ENCODE measurements around the gene GDPD5. TPM values are rescaled to one million over a fixed set of nuclear protein-coding genes. Genes with fewer than 3 reads are reported as not detected.

Gene GDPD5
- total RNA-seq, 2 donors from 2014 or later, result 26.8 to 54.2 TPM

DNA sequence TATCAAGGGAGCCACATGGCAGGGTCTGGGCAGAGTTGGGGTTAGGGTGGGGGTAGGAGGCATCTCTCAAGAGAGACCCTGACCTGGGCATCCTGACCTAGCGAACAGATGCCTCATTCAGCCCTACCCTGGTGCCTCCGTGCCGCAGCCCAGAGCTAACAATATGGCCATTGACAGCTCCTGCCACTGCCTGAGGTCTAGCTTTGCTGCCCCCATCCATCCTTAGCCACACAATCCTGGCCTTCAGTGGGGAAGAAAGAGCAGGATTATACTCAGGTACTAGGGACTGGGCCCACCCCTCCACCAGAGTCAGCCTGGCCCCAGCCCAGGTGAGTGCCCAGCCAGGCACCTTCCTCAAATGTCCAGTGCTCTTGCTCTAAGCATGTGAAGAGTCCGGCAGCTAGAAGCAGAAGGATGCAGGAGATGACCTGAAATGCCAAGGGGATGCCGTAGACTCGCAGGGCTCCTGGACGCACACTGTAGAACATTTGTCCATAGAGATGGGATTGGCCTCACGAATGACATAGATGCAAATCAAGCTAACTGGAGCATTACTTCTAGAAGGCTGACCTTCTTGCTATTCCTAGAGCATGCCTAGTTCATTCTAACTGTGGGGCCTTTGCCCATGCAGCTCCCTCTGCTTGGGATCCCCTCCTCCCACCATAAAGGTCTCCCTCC is 23.0 kb upstream of the GDPD5 start:
- Mint-ChIP-seq H3K4me1 (no peaks in the 10 kb centered on the region), H3K27me3 (no peaks in the 10 kb centered on the region), H3K27ac (peak overlapping the region; percentile 72), H3K36me3 (ENCODE audit: low read depth) (no peaks in the 10 kb centered on the region), H3K4me3 (no peak overlapping the region), H3K9me3 (no peaks in the 10 kb centered on the region)
- ATAC-seq (replicated peaks), result no peak

DNA sequence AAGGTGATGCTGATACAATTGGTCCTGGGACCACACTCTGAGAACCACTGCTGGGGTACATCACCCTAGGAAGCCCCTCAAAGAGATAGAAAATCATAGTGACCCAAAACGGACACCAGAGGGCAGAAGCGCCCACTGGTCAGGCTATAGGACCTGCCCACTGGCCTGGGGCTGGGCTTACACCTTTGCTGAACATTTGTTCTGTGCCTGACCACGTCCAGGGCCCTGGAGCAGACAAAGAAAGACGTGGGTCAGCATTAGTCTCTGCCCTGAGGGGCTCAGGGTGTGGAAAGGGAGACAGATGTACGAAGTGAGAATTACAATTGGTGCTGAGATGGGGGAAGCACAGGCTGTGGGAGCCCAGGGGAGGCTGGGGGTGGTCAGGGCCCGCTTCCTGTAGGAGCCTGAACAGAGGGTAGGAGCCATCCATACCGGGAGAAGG is 21.9 kb upstream of the GDPD5 start:
- peak; percentile 67 for ATAC-seq (replicated peaks)
- H3K27ac Mint-ChIP-seq, result peak overlapping the region; percentile 48

DNA sequence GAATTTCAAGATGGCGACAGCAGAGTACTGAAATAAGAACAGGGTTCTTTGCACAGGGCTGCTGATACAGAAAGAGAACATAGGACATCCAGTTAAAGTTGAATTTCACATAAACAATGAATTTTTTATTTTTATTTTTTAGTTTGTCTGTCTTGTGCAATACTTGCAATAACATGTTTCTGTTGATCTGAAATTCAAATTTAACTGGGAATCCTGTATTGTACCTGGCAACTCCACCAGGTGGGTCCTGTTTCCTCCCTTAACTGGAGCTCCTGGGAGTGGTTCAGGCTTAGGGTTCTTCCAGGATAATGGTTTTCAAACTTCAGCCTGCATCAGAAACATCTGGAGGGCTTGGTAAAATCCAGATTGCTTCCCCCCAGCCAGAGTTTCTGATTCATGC is 21.4 kb upstream of the GDPD5 start:
- Mint-ChIP-seq H3K4me1 (no peaks in the 10 kb centered on the region), H3K9me3 (no peaks in the 10 kb centered on the region), H3K4me3 (no peak overlapping the region), H3K27ac (no peak overlapping the region), H3K27me3 (no peaks in the 10 kb centered on the region), H3K36me3 (ENCODE audit: low read depth) (no peaks in the 10 kb centered on the region)
- ATAC-seq (replicated peaks), result no peak

More for the DNA sequence above, 21.9 kb upstream of the GDPD5 start:
- H3K27me3 Mint-ChIP-seq, result no peaks in the 10 kb centered on the region
- H3K4me3 Mint-ChIP-seq, result no peak overlapping the region
- H3K9me3 Mint-ChIP-seq, result no peaks in the 10 kb centered on the region
- H3K4me1 Mint-ChIP-seq, result no peaks in the 10 kb centered on the region
- H3K36me3 Mint-ChIP-seq (ENCODE audit: low read depth), result no peaks in the 10 kb centered on the region

DNA sequence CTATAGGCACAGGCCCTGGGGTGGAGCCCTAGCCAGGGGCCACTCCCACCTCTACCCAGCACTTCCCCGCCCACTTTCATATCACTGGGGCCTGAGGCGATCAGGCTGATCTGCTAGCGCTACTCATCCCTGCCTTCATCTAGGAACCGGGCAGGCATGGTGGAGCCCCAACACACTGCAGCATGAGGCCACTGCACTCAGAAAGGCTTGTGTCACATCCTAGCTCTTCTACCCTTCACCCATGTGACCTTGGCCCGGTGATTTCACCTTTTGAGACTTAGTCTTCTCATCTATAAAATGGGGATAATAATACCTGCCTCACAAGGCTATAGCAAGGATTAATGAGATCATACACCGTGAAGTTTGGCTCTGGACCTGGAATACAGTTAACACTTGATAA is 18.1 kb upstream of the GDPD5 start:
- peak; percentile 28 for ATAC-seq (replicated peaks)
- Mint-ChIP-seq H3K27me3 (no peaks in the 10 kb centered on the region), H3K9me3 (no peaks in the 10 kb centered on the region), H3K27ac (no peak overlapping the region), H3K4me3 (no peak overlapping the region), H3K4me1 (no peaks in the 10 kb centered on the region), H3K36me3 (ENCODE audit: low read depth) (no peaks in the 10 kb centered on the region)

GRCh38 chr11:75542088-75542438 is 16.3 kb upstream of the GDPD5 start:
- Mint-ChIP-seq H3K4me1 (peaks cover 16% of the 10 kb centered on the region), H3K4me3 (no peak overlapping the region), H3K9me3 (no peaks in the 10 kb centered on the region), H3K36me3 (ENCODE audit: low read depth) (no peaks in the 10 kb centered on the region), H3K27ac (peak overlapping the region; percentile 46), H3K27me3 (no peaks in the 10 kb centered on the region)
- no peak for ATAC-seq (replicated peaks)

DNA sequence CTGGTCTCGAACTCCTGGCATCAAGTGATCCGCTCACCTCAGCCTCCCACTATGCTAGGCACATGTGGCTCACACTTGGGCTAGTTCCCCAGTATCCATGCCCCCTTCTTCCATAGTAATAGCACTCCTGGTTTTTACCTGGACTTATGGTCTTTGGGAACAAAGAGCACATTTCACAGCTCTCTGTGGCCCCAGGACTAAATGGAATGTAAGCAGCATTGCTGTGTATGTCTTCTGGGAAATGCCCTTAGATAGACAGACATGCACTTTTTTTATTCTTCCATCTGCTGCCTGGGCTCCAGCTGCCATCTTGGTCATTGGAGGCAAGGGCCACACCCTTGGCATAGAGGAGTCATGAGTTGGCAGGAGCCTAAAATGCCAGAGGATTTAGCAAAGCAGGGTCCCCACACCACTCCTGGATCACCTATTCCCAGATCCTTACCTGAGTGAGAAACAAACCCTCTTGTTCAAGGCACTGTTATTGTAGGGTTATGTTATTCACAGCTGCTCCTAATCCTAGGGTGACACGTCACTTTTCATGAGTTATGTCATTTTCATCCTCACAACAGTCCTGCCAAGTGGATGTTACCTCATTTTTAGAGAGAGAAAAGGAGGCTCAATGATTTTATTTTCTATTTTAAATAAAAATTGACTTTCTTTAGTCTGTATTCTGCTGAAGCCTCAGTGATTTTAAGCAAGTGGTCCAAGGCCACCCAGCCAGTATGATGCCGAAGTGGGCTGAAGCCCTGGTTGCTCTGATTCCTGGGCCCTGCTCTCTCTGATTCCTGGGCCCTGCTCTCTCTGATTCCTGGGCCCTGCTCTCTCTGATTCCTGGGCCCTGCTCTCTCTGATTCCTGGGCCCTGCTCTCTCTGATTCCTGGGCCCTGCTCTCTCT is 15.7 kb upstream of the GDPD5 start:
- no peaks in the 10 kb centered on the region for H3K9me3 Mint-ChIP-seq
- H3K27ac Mint-ChIP-seq, result peak overlapping the region; percentile 46
- no peaks in the 10 kb centered on the region for H3K36me3 Mint-ChIP-seq (ENCODE audit: low read depth)
- H3K4me1 Mint-ChIP-seq, result peaks cover 23% of the 10 kb centered on the region
- H3K4me3 Mint-ChIP-seq, result no peak overlapping the region
- no peak for ATAC-seq (replicated peaks)
- H3K27me3 Mint-ChIP-seq, result no peaks in the 10 kb centered on the region

GRCh38 chr11:75539459-75540334 is 14.0 kb upstream of the GDPD5 start:
- Mint-ChIP-seq H3K4me1 (peaks cover 25% of the 10 kb centered on the region), H3K36me3 (ENCODE audit: low read depth) (no peaks in the 10 kb centered on the region), H3K27me3 (no peaks in the 10 kb centered on the region), H3K9me3 (no peaks in the 10 kb centered on the region), H3K4me3 (no peak overlapping the region), H3K27ac (peak overlapping the region; percentile 41)
- no peak for ATAC-seq (replicated peaks)

DNA sequence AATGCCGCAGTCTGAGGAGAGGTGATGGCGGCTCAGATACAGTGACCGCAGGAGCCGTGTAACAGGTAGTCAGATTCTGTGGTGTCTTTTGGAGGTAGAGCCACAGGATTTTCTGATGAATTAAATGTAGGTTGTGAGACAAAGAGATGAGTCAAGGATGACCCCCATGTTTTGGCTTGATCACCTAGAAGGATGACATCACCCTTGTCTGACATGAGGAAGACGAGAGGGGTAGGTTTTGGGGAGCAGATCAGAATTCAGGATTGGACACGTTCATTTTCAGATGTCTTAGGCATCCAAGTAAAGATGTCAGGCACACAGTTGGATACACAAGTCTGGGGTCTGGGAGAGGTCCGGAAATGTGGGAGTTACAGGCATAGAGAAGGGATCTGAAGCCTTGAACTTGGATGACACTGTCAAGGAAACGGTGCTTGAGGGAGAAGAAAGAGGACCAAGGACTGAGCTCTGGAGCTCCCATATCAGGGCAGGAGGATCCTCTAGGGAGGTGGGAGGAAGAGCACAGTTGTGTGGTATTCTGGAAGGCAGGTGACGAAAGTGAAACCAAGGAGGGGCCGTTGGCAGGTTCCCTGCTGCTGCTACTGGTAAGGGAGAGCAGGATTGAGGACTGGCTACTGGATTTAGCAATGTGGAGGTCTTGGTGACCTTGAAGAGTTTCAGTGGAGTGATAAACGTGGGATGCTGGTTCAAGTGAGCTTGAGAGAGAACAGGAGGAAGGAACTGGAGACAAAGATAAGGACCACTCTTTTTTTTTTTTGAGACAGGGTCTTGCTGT is 12.6 kb upstream of the GDPD5 start:
- H3K27ac Mint-ChIP-seq, result peak overlapping the region; percentile 32
- H3K4me3 Mint-ChIP-seq, result peak overlapping the region; percentile 62
- no peaks in the 10 kb centered on the region for H3K36me3 Mint-ChIP-seq (ENCODE audit: low read depth)
- no peaks in the 10 kb centered on the region for H3K27me3 Mint-ChIP-seq
- H3K9me3 Mint-ChIP-seq, result no peaks in the 10 kb centered on the region
- H3K4me1 Mint-ChIP-seq, result peaks cover 25% of the 10 kb centered on the region
- peak; percentile 18 for ATAC-seq (replicated peaks)

DNA sequence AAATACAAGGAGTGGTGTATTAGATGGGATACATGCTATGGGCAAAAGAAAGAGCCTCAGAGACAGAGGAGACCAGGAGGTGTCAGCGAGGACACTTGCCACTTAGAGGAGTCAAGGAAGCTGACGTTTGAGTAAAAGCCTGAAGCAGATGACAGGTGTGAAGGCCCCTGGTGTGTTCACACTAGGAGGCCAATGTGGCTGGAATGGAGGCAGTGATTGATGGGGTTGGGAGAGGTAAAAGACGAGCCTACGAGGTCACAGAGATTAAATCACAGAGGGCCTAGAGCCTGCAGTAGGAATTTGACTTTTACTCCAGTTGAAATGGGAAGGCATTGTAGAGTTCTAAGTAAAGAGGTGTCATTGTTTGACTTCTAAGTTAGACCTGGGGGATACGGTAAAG is 12.0 kb upstream of the GDPD5 start:
- no peak for ATAC-seq (replicated peaks)
- Mint-ChIP-seq H3K4me3 (peak overlapping the region; percentile 62), H3K27ac (peak overlapping the region; percentile 32), H3K9me3 (no peaks in the 10 kb centered on the region), H3K4me1 (peaks cover 25% of the 10 kb centered on the region), H3K27me3 (no peaks in the 10 kb centered on the region), H3K36me3 (ENCODE audit: low read depth) (no peaks in the 10 kb centered on the region)

DNA sequence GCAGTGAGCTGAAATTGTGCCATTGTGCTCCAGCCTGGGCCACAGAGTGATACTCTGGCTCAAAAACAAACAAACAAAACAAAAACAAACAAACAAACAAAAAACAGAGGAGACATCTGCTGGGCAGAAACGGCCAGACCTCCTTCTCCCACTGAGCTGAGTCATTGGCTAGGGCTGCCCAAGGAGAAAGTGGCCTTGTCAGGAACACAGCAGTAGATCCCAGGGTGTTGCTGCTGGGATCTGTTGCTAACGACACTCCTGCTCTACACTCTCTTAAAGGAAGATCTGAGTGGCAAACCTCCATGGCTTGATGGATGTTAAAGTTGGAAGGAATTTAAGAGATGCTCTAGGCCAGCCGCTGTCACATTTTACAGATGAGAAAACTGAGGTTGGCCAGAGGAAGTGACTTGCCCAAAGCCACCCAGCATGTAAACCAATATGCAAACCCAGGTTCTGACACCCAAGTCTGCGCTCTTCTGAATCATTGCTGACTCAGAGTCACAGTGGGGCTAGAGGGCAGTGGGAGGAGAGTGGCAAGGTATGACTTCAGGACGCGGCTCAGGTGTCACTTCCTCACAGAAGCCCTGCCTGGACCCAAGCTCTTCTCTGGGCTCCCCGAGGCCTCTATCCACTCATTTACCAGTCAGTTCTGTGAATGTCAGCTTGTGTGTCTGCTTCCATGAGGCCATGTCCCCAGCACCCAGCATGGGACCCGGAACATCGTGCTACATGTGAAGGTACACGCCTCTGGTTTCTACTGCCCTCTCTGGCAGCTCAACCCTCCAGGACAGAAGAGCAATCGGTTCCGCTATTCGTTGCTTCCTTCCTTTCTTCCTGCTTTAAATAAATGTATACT is 11.3 kb upstream of the GDPD5 start:
- Mint-ChIP-seq H3K36me3 (ENCODE audit: low read depth) (no peaks in the 10 kb centered on the region), H3K9me3 (no peaks in the 10 kb centered on the region), H3K27ac (peak overlapping the region; percentile 32), H3K27me3 (no peaks in the 10 kb centered on the region), H3K4me3 (peak overlapping the region; percentile 62), H3K4me1 (peaks cover 30% of the 10 kb centered on the region)
- ATAC-seq (replicated peaks), result peak; percentile 98

DNA sequence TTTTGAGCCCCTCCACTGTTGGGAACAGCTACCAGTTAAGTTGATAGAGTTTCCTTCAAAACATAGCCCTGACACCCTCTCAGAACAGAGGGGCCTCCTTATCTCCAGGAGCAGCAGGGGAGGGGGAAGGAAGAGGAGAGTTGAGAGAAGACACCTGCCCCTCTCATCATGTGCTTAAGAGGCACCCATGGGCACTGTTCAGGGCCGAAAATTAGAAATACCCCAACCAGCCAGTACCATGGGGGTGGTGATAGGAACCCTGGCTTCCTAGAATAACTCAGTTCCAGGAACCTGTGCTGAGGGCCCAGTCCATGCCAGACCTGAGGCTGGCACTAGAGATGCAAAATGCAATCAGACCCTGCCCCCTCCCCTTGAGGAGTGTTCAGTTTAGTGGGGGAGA is 9.3 kb upstream of the GDPD5 start:
- peaks cover 30% of the 10 kb centered on the region for H3K4me1 Mint-ChIP-seq

DNA sequence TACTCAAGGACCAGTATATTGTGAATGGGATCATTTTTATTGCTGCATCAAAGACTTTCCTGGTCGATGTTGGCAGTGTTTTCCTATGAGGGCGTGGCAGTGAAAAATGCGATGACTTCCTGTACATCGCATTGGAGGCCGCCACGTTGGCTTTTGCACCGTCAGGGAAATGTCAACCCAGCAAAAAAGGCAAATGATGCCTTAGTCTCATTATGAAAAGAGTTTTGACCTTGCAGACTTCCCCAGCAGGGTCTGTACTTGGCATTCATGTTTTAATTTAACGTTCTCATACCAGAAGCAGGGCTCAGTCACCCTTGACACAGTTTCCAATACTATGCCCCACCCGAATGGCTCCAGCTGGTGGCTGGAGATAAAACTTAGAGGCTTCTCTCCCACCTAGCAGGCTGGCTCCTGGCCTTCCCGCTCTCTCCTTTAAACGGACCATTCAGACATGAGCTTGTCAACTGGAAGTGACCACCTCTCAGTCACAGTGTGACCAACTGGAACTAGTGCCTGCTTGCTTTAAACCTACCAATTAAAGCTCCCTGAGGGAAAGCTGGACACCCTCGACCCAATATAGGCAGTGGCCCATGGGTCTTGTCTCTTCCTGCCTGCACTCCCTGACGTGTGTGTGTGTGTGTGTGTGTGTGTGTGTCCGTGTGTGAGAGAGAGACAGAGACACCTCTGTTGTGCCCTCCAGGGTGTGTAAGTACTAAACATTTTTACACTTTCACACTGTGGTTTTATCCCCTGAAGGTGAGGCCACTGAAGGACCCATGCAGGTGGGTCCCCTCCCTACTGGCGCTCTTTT is 8.7 kb upstream of the GDPD5 start:
- H3K27me3 Mint-ChIP-seq, result no peaks in the 10 kb centered on the region
- no peak for ATAC-seq (replicated peaks)
- no peaks in the 10 kb centered on the region for H3K36me3 Mint-ChIP-seq (ENCODE audit: low read depth)
- H3K27ac Mint-ChIP-seq, result no peak overlapping the region
- H3K4me1 Mint-ChIP-seq, result peaks cover 30% of the 10 kb centered on the region
- no peaks in the 10 kb centered on the region for H3K9me3 Mint-ChIP-seq
- no peak overlapping the region for H3K4me3 Mint-ChIP-seq

More for the DNA sequence above, 9.3 kb upstream of the GDPD5 start:
- Mint-ChIP-seq H3K27ac (no peak overlapping the region), H3K27me3 (no peaks in the 10 kb centered on the region), H3K36me3 (ENCODE audit: low read depth) (no peaks in the 10 kb centered on the region), H3K9me3 (no peaks in the 10 kb centered on the region), H3K4me3 (no peak overlapping the region)
- no peak for ATAC-seq (replicated peaks)

Data from activated T-helper 17 cell treated with anti-CD3 and anti-CD28 coated beads, Interleukin-2, amount 50 U/mL, for 72 hours (primary cell).